GM12892 (cell line): ENCODE results near the gene ME1.

Source experiments
- POLR2A ChIP-seq: IDR thresholded peaks from 2 replicates; pipeline ENCODE4 v1.6.1; 2011; ENCODE audit warnings: low read depth, low read length, control low read depth
- POLR2AphosphoS5 ChIP-seq: IDR thresholded peaks from 2 replicates; pipeline ENCODE4 v1.6.1; 2011; ENCODE audit warnings: low read depth, low read length, control low read depth
- TAF1 ChIP-seq: IDR thresholded peaks from 2 replicates; pipeline ENCODE4 v1.6.1; 2011; ENCODE audit warnings: low read depth, mild to moderate bottlenecking, control low read depth, low read length, borderline replicate concordance

GRCh38 chr6:83432636-83433035 is 1.8 kb upstream of the ME1 start:
- TF ChIP-seq POLR2AphosphoS5 = no peak
- TF ChIP-seq POLR2A = no peak
- TF ChIP-seq TAF1 = no peak
